Mucosa of descending colon (tissue), 3 donors: ENCODE measurements around the gene DNMT3A. TPM values are rescaled to one million over a fixed set of nuclear protein-coding genes. Genes with fewer than 3 reads are reported as not detected.

Experiments used
- ATAC-seq: fragments of 200-7000 bp; cut with Tn5 transposase; one replicate; pipeline ENCODE4 v1.9.1; 2020; ENCODE audit warnings: mild to moderate bottlenecking, moderate library complexity
- DNase-seq, 3 donors: peaks; one replicate each; pipeline ENCODE4 v3.0.0-alpha.2; 2020
- H3K36me3 ChIP-seq: fragments of 200-600 bp; one replicate; pipeline ENCODE4 v1.8.0; 2021; ENCODE audit warnings: low read depth, mild to moderate bottlenecking
- H3K4me1 ChIP-seq: fragments of 200-600 bp; one replicate; pipeline ENCODE4 v1.8.0; 2021; ENCODE audit warnings: low read depth, mild to moderate bottlenecking
- H3K4me3 ChIP-seq: fragments of 200-600 bp; one replicate; pipeline ENCODE4 v1.8.0; 2021; ENCODE audit warnings: mild to moderate bottlenecking
- H3K9me3 ChIP-seq: fragments of 200-600 bp; one replicate; pipeline ENCODE4 v1.8.0; 2021; ENCODE audit warnings: mild to moderate bottlenecking
- intact Hi-C, 2 donors: fragments of 100-400 bp; cut with DNase I in 1 of 2; cut with micrococcal nuclease in 1 of 2; formaldehyde crosslinking; loops; one replicate each; pipeline versions ENCODE4 v1.11.0 to v1.11.1; 2022; cut with DNase I, micrococcal nuclease
- total RNA-seq, 3 donors: library from RNA; stranded (reverse); fragmentation: NEBNext Ultra II Directional in 2 of 3; extraction: Animal tissue kit (Norgen Biotek cat#: 25700) in 2 of 3; gene quantifications; one replicate each; pipeline versions ENCODE4 v1.2.1 to v1.2.4, GENCODE V29; 2021 to 2023
- TF ChIP-seq, protein P1 (sequence below): fragments of 200-600 bp; IDR thresholded peaks from one replicate; pipeline ENCODE4 v1.8.0; 2022; ENCODE audit warnings: antibody characterized with exemption, mild to moderate bottlenecking
- donor health status: DM: no; HTN: no; CAD: no; lungs with moderate emphysema.
- donor health status: DM: no; HTN: no; CAD: no.
- donor health status: DM: no; HTN: yes; CAD: no.

Gene DNMT3A
- total RNA-seq, 3 donors from 2014 or later = 31.2 to 50.8 (median 33.0) TPM

DNA sequence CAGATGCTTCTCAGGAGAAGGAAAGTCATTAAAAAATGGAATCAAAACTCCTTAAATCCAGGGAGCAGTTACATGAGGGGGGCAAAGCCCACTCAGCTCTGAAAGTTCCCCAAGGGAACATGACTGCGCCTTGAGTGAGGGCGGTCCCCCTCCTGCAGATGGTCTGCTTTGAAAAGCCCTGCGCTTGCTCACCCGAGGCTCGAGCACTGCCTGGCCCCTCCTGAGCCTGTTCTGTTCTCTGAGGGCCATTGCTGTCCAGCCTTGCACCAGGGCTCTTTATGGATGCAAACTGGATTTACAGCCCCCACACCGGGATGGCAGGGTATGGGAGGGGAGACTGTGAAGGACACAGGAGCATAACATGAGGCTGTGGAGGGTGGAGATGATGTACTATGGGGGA is 37.8 kb upstream of the DNMT3A start:
- peak in 1 of 3 donors; percentile 34 for DNase-seq
- intact Hi-C loops = no loop called here

DNA sequence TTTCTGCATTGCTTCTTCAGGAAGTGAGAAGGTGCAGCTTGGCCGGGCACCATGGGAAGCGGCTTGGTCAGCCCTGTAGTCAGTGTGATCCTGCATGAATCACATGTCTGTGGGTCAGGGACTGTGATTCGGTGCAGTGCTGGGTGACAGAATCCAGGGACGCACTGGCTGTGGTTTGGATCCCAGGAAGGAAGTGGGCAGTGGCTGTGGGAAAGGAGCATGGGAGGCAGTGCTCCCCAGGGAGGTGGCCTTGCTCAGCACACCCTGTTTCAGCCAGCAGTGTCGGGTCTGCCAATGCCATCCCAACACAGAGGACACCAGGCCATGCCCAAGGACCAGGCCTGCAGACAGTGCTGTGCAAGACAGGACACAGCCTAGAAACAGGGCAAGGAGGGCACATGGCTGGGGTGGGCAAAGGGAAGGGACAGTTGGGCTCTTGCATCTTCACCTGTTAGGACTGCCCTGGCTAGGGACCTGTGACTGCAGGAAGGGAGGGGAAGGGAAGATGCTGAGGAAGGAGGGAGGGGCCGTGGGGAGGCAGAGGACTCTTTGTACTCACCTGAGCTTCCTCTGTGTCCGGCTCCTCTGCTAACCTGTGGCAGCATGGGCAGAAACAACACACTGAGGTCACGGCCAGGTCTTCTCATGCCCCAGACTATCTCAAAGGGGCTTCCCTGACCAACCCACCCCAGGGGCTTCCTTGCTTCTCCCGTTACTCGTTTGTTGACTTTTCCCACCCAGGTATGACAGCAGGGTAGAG is 37.2 kb upstream of the DNMT3A start:
- intact Hi-C loops = no loop called here
- TF ChIP-seq, protein P1, sequence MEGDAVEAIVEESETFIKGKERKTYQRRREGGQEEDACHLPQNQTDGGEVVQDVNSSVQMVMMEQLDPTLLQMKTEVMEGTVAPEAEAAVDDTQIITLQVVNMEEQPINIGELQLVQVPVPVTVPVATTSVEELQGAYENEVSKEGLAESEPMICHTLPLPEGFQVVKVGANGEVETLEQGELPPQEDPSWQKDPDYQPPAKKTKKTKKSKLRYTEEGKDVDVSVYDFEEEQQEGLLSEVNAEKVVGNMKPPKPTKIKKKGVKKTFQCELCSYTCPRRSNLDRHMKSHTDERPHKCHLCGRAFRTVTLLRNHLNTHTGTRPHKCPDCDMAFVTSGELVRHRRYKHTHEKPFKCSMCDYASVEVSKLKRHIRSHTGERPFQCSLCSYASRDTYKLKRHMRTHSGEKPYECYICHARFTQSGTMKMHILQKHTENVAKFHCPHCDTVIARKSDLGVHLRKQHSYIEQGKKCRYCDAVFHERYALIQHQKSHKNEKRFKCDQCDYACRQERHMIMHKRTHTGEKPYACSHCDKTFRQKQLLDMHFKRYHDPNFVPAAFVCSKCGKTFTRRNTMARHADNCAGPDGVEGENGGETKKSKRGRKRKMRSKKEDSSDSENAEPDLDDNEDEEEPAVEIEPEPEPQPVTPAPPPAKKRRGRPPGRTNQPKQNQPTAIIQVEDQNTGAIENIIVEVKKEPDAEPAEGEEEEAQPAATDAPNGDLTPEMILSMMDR = no peak
- H3K4me3 ChIP-seq = no peak overlapping the region
- ATAC-seq = no peak
- DNase-seq = peak in 1 of 3 donors; percentile 37
- no peaks in the 10 kb centered on the region for H3K36me3 ChIP-seq
- no peaks in the 10 kb centered on the region for H3K9me3 ChIP-seq
- H3K4me1 ChIP-seq = peaks cover 15% of the 10 kb centered on the region

More for the DNA sequence above, 37.8 kb upstream of the DNMT3A start:
- no peak for ATAC-seq
- H3K4me3 ChIP-seq = no peak overlapping the region
- no peaks in the 10 kb centered on the region for H3K36me3 ChIP-seq
- H3K4me1 ChIP-seq = peaks cover 15% of the 10 kb centered on the region
- no peaks in the 10 kb centered on the region for H3K9me3 ChIP-seq
- TF ChIP-seq, protein P1 = no peak

DNA sequence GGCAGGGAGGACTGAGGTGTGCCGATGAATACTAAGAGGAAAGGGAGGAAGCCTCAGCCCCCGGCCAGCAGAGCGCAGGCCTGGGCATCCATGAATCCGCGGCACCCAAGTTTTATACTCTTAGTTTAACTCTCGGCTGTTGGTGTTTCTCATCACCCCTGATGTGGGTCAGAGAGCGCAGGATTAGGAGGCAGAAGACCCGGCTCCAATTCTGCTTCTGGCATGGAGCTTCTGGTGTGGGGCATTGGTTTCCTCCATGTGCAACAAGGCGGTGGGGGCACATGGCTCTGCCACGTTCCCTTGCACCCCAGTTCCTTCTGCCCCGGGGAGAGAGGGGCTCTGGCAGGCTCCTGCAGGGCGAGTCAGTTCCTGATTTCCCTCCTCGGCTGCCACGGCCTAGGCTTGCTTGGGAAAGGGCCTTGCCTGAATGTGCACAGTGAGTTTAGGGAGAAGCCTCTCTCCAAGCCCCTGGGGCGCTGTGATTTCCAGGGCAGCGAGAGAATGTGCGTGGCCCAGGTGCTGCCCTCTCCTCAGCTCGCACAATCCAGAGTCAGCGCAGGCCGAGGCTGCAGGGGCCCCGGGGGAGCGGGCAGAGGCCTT is 36.2 kb upstream of the DNMT3A start:
- H3K4me1 ChIP-seq = peaks cover 21% of the 10 kb centered on the region
- DNase-seq (peak in 1 of 3 donors; percentile 44), ATAC-seq (no peak)
- intact Hi-C loops = no loop called here
- TF ChIP-seq, protein P1 = no peak
- H3K9me3 ChIP-seq = no peaks in the 10 kb centered on the region
- no peaks in the 10 kb centered on the region for H3K36me3 ChIP-seq
- no peak overlapping the region for H3K4me3 ChIP-seq

DNA sequence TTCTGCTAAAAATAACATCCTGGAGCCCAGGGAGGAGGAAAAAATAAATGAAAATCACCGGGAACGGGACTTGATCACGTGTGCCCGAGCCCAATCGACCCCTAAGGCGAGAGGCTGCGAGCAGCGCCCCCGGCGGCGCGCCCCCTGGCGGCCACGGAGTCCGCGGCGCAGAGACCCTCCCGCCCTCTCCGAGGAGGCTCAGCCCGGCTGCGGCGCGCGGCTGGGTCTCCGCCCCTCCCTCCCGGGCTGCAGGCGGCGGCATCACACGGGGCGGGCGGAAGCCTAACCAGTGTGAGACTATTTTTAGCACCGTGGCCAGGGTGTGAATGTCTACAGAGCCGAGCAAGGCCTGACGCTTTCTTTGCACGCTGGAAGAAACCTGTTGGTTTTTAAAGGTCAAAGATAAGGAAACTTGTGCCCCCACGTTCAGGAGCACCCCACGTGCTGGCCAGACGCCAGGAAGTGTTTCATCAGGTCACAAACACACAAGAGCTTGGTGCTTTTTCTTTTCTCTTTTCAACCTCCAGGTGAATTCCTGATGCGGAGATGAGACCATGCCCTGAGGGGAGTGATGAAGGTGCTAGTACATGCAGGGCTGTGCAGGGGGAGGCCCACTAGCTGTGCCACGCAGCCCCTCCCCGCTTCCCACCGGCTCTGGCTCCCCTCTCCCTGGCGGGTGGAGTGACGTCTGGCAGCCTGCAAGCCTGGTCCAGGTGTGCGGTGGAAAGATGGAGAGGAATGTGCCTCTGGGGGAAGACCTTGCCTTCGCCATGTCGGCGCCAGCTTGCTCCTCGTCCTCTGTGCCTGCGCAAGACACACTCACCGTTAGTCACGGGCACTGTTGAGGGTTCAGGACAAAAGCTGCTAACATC is 35.3 kb upstream of the DNMT3A start:
- intact Hi-C loops = no loop called here
- Histone ChIP-seq H3K9me3 (no peaks in the 10 kb centered on the region), H3K4me3 (no peak overlapping the region), H3K4me1 (peaks cover 21% of the 10 kb centered on the region), H3K36me3 (no peaks in the 10 kb centered on the region)
- DNase-seq = peak; percentile 89 to 93 (median 91)
- TF ChIP-seq, protein P1 = peak; percentile 86
- ATAC-seq = peak; percentile 94

DNA sequence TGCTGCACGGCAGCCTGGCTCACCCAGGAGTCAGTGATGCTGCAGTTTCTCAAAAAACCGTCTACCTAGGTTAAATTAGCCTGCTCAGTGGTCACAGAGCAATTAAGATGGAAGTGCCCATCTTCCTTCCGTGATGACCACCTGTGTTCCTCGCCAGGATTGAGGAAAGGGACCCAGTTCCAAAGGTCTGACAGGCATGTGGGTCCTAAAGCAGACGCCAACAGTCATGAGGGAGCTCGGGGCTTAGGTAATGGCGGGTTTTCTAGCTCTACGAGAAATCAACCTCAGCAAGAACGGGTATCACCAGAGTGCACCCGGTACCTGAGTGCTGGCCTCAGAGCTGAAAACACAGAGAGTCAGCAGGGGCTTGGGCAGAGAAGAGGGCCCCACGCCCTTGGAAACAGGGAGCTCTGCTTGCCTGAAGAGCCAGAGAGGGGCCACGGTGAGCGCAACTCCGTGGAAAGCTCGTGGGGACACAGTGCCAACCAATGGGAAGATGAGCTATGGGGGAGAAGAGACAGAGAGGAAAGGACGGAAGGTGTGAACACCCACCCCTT is 34.3 kb upstream of the DNMT3A start:
- TF ChIP-seq, protein P1 = no peak
- Histone ChIP-seq H3K9me3 (no peaks in the 10 kb centered on the region), H3K36me3 (no peaks in the 10 kb centered on the region), H3K4me1 (peaks cover 21% of the 10 kb centered on the region), H3K4me3 (no peak overlapping the region)
- peak in 1 of 3 donors; percentile 47 for DNase-seq
- ATAC-seq = no peak
- intact Hi-C loops = no loop called here
